K562 (cell line): Measurements from ENCODE around the gene SPPL2C. TPM values are rescaled to one million over a fixed set of nuclear protein-coding genes. Genes with fewer than 3 reads are reported as not detected.

Experiments used
- ATAC-seq: fragments of 200-7000 bp; cut with Tn5 transposase; 3 replicates; pipeline ENCODE4 v1.9.1; 2020; ENCODE audit warnings: moderate library complexity
- BruUV-seq: library from RNA; stranded (reverse); fragments of 400-500 nt; replicated peaks from 2 replicates; lab custom pipeline; 2021; lab: Mats Ljungman, UMichigan
- CTCF ChIA-PET: fragments of 300-600 bp; formaldehyde crosslinking; extraction: SDS; loops from one replicate; lab custom pipeline; 2021; ENCODE audit warnings: low intra/inter-chr PET ratio; lab: Yijun Ruan, JAX
- POLR2A ChIA-PET: fragments of 300-600, 350-650 bp; sonication (Branson Sonifier 250); formaldehyde crosslinking; extraction: SDS; loops from one replicate; lab custom pipeline; 2021; ENCODE audit warnings: antibody characterized with exemption, inconsistent platforms; lab: Yijun Ruan, JAX
- DNase-seq, 4 experiments: peaks; one replicate each; pipeline versions ENCODE4 v3.0.0 to v3.0.0-alpha.2; 2011 to 2018; ENCODE audit warnings: low spot score in 3 of 4, mixed read lengths in 3 of 4; ENCODE audit errors: extremely low read depth in 1 of 4
- FAIRE-seq: peaks from 2 replicates; lab custom pipeline; 2011; peaks lifted over from hg19 to GRCh38; lab: Jason Lieb, UNC
- H2AFZ ChIP-seq: 2 replicates; pipeline ENCODE4 v1.6.0; 2011; ENCODE audit warnings: low read depth, low read length, control low read depth, inconsistent platforms
- H3K27ac ChIP-seq: fragments of 200-600 bp; 3 replicates; pipeline ENCODE4 v1.8.0; 2011; ENCODE audit warnings: low read depth, mild to moderate bottlenecking, control low read depth, inconsistent platforms, low read length, moderate library complexity, mixed read lengths; ENCODE audit errors: extremely low read depth
- H3K27me3 ChIP-seq, 2 experiments: fragments of 300-600 bp in 1 of 2; 2 replicates in 1 of 2; 3 replicates in 1 of 2; pipeline versions ENCODE4 v1.6.0 to v1.8.0; 2011; ENCODE audit warnings: inconsistent platforms in 2 of 2, low read length in 2 of 2, mild to moderate bottlenecking in 1 of 2, mixed read lengths in 1 of 2, moderate library complexity in 1 of 2; ENCODE audit not compliant: control insufficient read depth in 2 of 2, insufficient read depth in 2 of 2
- H3K36me3 ChIP-seq: fragments of 300-600 bp; 3 replicates; pipeline ENCODE4 v1.8.0; 2011; ENCODE audit warnings: mild to moderate bottlenecking, low read length, inconsistent platforms; ENCODE audit not compliant: control insufficient read depth, insufficient read depth
- H3K4me1 ChIP-seq, 2 experiments: fragments of 200-600 bp in 1 of 2; replicated peaks in 1 of 2; 2 replicates in 1 of 2; 3 replicates in 1 of 2; pipeline versions ENCODE4 v1.5.1 to v1.8.0; 2011; ENCODE audit warnings: inconsistent platforms in 2 of 2, low read length in 2 of 2, mild to moderate bottlenecking in 1 of 2, mixed read lengths in 1 of 2, moderate library complexity in 1 of 2; ENCODE audit not compliant: control insufficient read depth in 2 of 2, insufficient read depth in 2 of 2
- H3K4me2 ChIP-seq: 2 replicates; pipeline ENCODE4 v1.6.1; 2011; ENCODE audit warnings: low read length, control low read depth, inconsistent platforms, mixed read lengths; ENCODE audit not compliant: insufficient read depth
- H3K4me3 ChIP-seq: fragments of 200-600 bp; sonication (generic), shearing (Covaris generic); 2 replicates; pipeline ENCODE4 v1.5.1; 2016; ENCODE audit warnings: control low read depth, inconsistent platforms
- H3K79me2 ChIP-seq: fragments of 200-600 bp; 3 replicates; pipeline ENCODE4 v1.8.0; 2011; ENCODE audit warnings: low read length, inconsistent platforms; ENCODE audit not compliant: control insufficient read depth, insufficient read depth
- H3K9ac ChIP-seq, 2 experiments: 2 replicates each; pipeline versions ENCODE4 v1.6.0 to v1.6.1; 2011; ENCODE audit warnings: low read depth in 2 of 2, low read length in 2 of 2, control low read depth in 1 of 2, inconsistent platforms in 1 of 2, mild to moderate bottlenecking in 1 of 2, mixed read lengths in 1 of 2; ENCODE audit not compliant: insufficient read depth in 1 of 2
- H3K9me1 ChIP-seq: one replicate; pipeline ENCODE4 v1.6.0; 2011; ENCODE audit warnings: inconsistent platforms, mild to moderate bottlenecking, low read length, moderate library complexity; ENCODE audit not compliant: control insufficient read depth, insufficient read depth
- H3K9me3 ChIP-seq: replicated peaks from 2 replicates; pipeline ENCODE4 v1.5.1; 2011; ENCODE audit warnings: low read depth, low read length, inconsistent platforms; ENCODE audit not compliant: control insufficient read depth, insufficient read depth
- H4K20me1 ChIP-seq: replicated peaks from 2 replicates; pipeline ENCODE4 v1.6.1; 2011; ENCODE audit warnings: low read length, inconsistent platforms, mixed read lengths; ENCODE audit not compliant: control insufficient read depth, insufficient read depth
- ARID1B ChIP-seq: fragments of 450-650 bp; IDR thresholded peaks from 2 replicates; pipeline ENCODE4 v1.6.1; 2016; ENCODE audit warnings: antibody characterized with exemption, mild to moderate bottlenecking, inconsistent platforms
- BCOR ChIP-seq: fragments of 450-650 bp; IDR thresholded peaks from 2 replicates; pipeline ENCODE4 v1.6.1; 2016
- EGR1 ChIP-seq: fragments of 450-650 bp; conservative IDR thresholded peaks from 2 replicates; pipeline ENCODE4 v1.6.1; 2017; ENCODE audit warnings: mild to moderate bottlenecking
- MAZ ChIP-seq, 2 experiments: fragments of 450-650 bp in 1 of 2; sonication (generic) in 1 of 2; formaldehyde crosslinking; IDR thresholded peaks in 1 of 2; conservative IDR thresholded peaks in 1 of 2; 2 replicates each; pipeline versions ENCODE4 v1.4.0 to v1.5.0; 2020; ENCODE audit warnings: mild to moderate bottlenecking in 1 of 2, missing genetic modification reagents in 1 of 2
- NCOR1 ChIP-seq: fragments of 450-650 bp; IDR thresholded peaks from 2 replicates; pipeline ENCODE4 v1.6.1; 2016; ENCODE audit warnings: mild to moderate bottlenecking, moderate library complexity
- ZNF696 ChIP-seq: fragments of 250-450 bp; sonication (Bioruptor Pico); conservative IDR thresholded peaks from 2 replicates; pipeline ENCODE4 v1.4.0; 2020; ENCODE audit warnings: mild to moderate bottlenecking, moderate library complexity
- ZNF764 ChIP-seq: fragments of 250-450 bp; sonication (Bioruptor Pico); IDR thresholded peaks from 2 replicates; pipeline ENCODE4 v1.4.0; 2020; ENCODE audit warnings: low read depth, mild to moderate bottlenecking, moderate library complexity
- WGBS: fragments of 100-300 bp; shearing (Covaris generic); methylation state at CpG from one replicate; pipeline ENCODE4 v1.1.6; 2016; ENCODE audit warnings: low coverage, mixed read lengths; ENCODE audit not compliant: insufficient coverage; ENCODE audit errors: missing lambda C conversion rate; 5-methylcytosine and 5-hydroxymethylcytosine counted together
- in situ Hi-C: fragments of 300-500 bp; cut with MboI; formaldehyde crosslinking; loops from 4 replicates; pipeline ENCODE4 v1.15.0; 2018; ENCODE audit warnings: inconsistent platforms, mixed read lengths
- intact Hi-C: fragments of 100-400 bp; cut with micrococcal nuclease; formaldehyde crosslinking; loops from 2 replicates; pipeline ENCODE4 v1.14.2; 2022
- polyA plus RNA-seq, 8 experiments: library from polyadenylated mRNA; depleted of rRNA in 4 of 8; stranded (reverse) in 5 of 8; unstranded in 3 of 8; fragments of >200 nt; fragmentation: Nextera tagmentation in 2 of 8; fragmentation: Illumina TruSeq in 1 of 8; extraction: Ambion mirVana in 2 of 8; extraction: Trizol in 1 of 8; gene quantifications; 2 replicates each; pipeline versions ENCODE4 v1.2.1 to v1.2.3, GENCODE V29; 2011 to 2014; ENCODE audit warnings: inconsistent platforms in 1 of 8, missing spikeins in 1 of 8
- total RNA-seq, 7 experiments: library from RNA; depleted of rRNA in 6 of 7; stranded (reverse); fragments of >200 nt in 6 of 7; fragmentation: Illumina TruSeq in 2 of 7; extraction: Trizol in 2 of 7; gene quantifications; 2 replicates each; pipeline versions ENCODE4 v1.2.1 to v1.2.3, GENCODE V29; 2011 to 2021; ENCODE audit warnings: low replicate concordance in 1 of 7
- TF ChIP-seq, protein P1 (sequence below): sonication (generic); formaldehyde crosslinking; IDR thresholded peaks from 2 replicates; pipeline ENCODE4 v1.8.1; 2023; ENCODE audit warnings: missing genetic modification reagents, mild to moderate bottlenecking, borderline replicate concordance
- TF ChIP-seq, protein P2 (sequence below): IDR thresholded peaks from 3 replicates; pipeline ENCODE4 v1.6.1; 2011; ENCODE audit warnings: borderline replicate concordance, mild to moderate bottlenecking; ENCODE audit not compliant: insufficient read length, insufficient read depth
- TF ChIP-seq, protein P3 (sequence below): fragments of 450-650 bp; IDR thresholded peaks from 2 replicates; pipeline ENCODE4 v1.7.0; 2016; ENCODE audit warnings: borderline replicate concordance

Gene SPPL2C
- total and polyA plus RNA-seq, 9 of the 15 experiments (the other 6 are each of a cell fraction or from before 2014, with no cell fraction given), result not detected

DNA sequence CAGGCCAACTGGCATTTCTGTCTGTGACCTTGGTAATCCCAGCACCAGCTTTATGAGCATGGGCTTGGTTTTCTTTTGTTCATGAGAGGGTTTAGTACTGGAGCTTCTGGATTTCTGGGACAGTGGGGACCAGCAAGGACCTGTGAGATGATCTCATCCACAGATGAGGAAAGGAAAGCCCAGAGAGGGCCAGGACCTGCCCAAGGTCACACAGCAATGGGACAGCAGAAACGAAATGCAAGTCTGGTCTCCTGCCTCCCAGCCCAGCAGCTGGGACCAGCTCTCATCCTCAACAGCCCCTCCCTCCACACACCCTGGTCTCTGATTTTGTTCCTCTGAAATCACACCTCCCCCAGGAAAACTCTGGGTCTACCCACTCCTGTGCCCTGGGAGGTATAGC, 7.2 kb downstream of the SPPL2C start (continued):
- TF ChIP-seq, protein P1, sequence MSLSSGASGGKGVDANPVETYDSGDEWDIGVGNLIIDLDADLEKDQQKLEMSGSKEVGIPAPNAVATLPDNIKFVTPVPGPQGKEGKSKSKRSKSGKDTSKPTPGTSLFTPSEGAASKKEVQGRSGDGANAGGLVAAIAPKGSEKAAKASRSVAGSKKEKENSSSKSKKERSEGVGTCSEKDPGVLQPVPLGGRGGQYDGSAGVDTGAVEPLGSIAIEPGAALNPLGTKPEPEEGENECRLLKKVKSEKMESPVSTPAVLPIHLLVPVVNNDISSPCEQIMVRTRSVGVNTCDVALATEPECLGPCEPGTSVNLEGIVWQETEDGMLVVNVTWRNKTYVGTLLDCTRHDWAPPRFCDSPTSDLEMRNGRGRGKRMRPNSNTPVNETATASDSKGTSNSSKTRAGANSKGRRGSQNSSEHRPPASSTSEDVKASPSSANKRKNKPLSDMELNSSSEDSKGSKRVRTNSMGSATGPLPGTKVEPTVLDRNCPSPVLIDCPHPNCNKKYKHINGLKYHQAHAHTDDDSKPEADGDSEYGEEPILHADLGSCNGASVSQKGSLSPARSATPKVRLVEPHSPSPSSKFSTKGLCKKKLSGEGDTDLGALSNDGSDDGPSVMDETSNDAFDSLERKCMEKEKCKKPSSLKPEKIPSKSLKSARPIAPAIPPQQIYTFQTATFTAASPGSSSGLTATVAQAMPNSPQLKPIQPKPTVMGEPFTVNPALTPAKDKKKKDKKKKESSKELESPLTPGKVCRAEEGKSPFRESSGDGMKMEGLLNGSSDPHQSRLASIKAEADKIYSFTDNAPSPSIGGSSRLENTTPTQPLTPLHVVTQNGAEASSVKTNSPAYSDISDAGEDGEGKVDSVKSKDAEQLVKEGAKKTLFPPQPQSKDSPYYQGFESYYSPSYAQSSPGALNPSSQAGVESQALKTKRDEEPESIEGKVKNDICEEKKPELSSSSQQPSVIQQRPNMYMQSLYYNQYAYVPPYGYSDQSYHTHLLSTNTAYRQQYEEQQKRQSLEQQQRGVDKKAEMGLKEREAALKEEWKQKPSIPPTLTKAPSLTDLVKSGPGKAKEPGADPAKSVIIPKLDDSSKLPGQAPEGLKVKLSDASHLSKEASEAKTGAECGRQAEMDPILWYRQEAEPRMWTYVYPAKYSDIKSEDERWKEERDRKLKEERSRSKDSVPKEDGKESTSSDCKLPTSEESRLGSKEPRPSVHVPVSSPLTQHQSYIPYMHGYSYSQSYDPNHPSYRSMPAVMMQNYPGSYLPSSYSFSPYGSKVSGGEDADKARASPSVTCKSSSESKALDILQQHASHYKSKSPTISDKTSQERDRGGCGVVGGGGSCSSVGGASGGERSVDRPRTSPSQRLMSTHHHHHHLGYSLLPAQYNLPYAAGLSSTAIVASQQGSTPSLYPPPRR (CRISPR knock-in tag), result no peak
- TF ChIP-seq BCOR, result 0 out of 2 replicates have a peak, but pooled peaks have one; percentile 21
- no peak for TF ChIP-seq ARID1B

DNA sequence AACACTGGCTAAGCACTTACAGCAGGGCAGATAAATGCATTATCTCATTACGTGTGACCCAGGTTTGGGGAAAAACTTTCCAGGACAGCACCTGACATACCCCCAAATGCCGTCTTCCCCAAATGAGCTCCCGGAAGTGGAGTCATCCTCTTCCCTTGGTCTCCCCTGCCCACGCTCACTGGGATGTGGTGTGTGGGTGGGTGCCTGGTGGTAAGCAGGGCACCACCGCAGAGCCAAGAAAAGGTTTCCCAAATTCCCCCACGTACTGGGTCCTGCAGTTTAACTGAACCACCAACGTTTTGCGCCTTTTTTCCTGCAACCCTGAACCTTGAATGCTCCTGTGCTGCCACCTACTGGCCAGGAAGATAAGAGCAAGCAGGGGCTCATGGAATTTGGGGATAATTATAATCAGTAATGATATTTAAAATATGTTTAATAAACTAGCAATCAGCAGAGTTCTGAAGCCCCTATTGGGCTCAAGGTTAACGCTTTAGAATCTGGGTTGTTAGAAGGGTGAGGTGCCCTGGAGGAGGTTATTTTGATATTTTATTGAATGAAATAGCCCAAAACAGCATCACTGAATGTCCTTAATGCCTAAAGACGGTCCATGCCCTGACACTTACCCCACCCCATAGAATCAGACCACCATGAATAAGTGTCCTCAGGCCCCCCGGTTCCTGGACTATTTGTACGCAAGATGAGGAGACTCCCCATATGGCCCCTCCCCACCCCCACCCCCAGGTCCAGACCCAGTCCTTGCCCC, 8.0 kb downstream of the SPPL2C start:
- DNase-seq, result peak; percentile 66 to 81 (median 70)
- in situ Hi-C loops (no loop called here), intact Hi-C loops (loop anchor here (1.0 to 10.0 kb wide), 2 partner anchors 212 to 458 kb away; no protein-coding TSS in a partner anchor)
- H3K79me2 ChIP-seq, result no peaks in the 10 kb centered on the region
- H3K4me2 ChIP-seq, result peak overlapping the region; percentile 61
- H3K36me3 ChIP-seq, result no peaks in the 10 kb centered on the region
- H3K9me1 ChIP-seq, result no peaks in the 10 kb centered on the region
- CTCF ChIA-PET, result interaction anchor here (0.6 to 1.9 kb wide), 4 partner anchors 21 to 213 kb away, joined by 3 to 5 read pairs (median 3); no protein-coding TSS in a partner anchor
- POLR2A ChIA-PET, result interaction anchor here (0.6 to 1.5 kb wide), 4 partner anchors 9 to 414 kb away, joined by 3 to 5 read pairs (median 3); no protein-coding TSS in a partner anchor
- peak overlapping the region; percentile 71 for H2AFZ ChIP-seq
- FAIRE-seq, result peak; percentile 97
- H3K4me3 ChIP-seq, result no peak overlapping the region
- no peak overlapping the region for H3K27ac ChIP-seq
- H3K9ac ChIP-seq, result peak overlapping the region in 1 of 2 experiments; percentile 66; a peak in 1 of 4 replicates
- no peaks in the 10 kb centered on the region for H4K20me1 ChIP-seq
- 3% methylated on average over 12 of the region's 12 CpGs for WGBS
- no TSS peak for BruUV-seq
- peak; percentile 76 for ATAC-seq
- peaks cover 0 to 30% of the 10 kb centered on the region in 2 experiments; a peak in 2 of 5 replicates for H3K27me3 ChIP-seq
- no peaks in the 10 kb centered on the region for H3K9me3 ChIP-seq
- peaks cover 0 to 9% of the 10 kb centered on the region in 2 experiments; a peak in 2 of 5 replicates for H3K4me1 ChIP-seq
- TF ChIP-seq, protein P2, sequence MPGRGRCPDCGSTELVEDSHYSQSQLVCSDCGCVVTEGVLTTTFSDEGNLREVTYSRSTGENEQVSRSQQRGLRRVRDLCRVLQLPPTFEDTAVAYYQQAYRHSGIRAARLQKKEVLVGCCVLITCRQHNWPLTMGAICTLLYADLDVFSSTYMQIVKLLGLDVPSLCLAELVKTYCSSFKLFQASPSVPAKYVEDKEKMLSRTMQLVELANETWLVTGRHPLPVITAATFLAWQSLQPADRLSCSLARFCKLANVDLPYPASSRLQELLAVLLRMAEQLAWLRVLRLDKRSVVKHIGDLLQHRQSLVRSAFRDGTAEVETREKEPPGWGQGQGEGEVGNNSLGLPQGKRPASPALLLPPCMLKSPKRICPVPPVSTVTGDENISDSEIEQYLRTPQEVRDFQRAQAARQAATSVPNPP, result no peak
- TF ChIP-seq NCOR1, result no peak
- TF ChIP-seq MAZ (CRISPR knock-in tag; conservative IDR thresholded peaks at IDR 0.05 in 1 of 2, IDR thresholded peaks at IDR 0.05 in 1 of 2), result 0 out of 4 replicates have a peak, but pooled peaks of 1 of the 2 experiments have one; percentile 33
- TF ChIP-seq, protein P3, sequence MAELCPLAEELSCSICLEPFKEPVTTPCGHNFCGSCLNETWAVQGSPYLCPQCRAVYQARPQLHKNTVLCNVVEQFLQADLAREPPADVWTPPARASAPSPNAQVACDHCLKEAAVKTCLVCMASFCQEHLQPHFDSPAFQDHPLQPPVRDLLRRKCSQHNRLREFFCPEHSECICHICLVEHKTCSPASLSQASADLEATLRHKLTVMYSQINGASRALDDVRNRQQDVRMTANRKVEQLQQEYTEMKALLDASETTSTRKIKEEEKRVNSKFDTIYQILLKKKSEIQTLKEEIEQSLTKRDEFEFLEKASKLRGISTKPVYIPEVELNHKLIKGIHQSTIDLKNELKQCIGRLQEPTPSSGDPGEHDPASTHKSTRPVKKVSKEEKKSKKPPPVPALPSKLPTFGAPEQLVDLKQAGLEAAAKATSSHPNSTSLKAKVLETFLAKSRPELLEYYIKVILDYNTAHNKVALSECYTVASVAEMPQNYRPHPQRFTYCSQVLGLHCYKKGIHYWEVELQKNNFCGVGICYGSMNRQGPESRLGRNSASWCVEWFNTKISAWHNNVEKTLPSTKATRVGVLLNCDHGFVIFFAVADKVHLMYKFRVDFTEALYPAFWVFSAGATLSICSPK, result no peak
- TF ChIP-seq EGR1, result peak; percentile 25; the same call in 1 of the 2 replicates
- no peak for TF ChIP-seq ZNF696
- no peak for TF ChIP-seq ZNF764 (CRISPR knock-in tag)
